ENCODE measurements around the gene MAGEA2B.
"Not testable (repeated sequence)": the region's sequence is repeated elsewhere in the genome, so short reads cannot be mapped to it uniquely, and the experiment has no call there.

Gene MAGEA2B, protein sequence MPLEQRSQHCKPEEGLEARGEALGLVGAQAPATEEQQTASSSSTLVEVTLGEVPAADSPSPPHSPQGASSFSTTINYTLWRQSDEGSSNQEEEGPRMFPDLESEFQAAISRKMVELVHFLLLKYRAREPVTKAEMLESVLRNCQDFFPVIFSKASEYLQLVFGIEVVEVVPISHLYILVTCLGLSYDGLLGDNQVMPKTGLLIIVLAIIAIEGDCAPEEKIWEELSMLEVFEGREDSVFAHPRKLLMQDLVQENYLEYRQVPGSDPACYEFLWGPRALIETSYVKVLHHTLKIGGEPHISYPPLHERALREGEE

GRCh38 chrX:152713815-152714787, at the start of gene MAGEA2B:
MAGEA2B (plus strand) TSS chrX:152714628; CDS start chrX:152717107, 2,479 bp downstream.
- not testable (repeated sequence) for DNase-seq (ENCODE audit: low read depth)

DNA sequence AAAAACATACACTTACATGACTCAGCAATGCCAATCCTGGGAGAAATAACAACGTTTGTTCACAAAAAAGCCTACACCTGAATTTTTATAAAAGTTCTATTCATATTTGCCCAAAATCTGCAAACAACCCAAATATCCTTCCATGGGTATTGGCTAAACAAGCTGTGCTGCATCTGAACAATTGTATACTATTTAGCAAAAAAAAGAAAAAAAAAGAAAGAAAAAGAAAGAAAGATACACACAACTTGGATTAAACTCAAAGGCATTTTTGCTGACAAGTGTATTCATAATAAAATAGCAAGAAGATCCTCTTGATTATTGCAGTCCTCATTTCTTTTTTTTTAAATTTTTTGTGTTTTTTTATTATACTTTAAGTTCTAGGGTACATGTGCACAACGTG, 40.3 kb upstream of the MAGEA2B start:
- no peak for DNase-seq (ENCODE audit: low read depth)

GRCh38 chrX:152674652-152675051, 39.8 kb upstream of the MAGEA2B start:
- not testable (repeated sequence) for DNase-seq (ENCODE audit: low read depth)

GRCh38 chrX:152681012-152681411, 33.4 kb upstream of the MAGEA2B start:
- DNase-seq (ENCODE audit: low read depth), result not testable (repeated sequence)

DNA sequence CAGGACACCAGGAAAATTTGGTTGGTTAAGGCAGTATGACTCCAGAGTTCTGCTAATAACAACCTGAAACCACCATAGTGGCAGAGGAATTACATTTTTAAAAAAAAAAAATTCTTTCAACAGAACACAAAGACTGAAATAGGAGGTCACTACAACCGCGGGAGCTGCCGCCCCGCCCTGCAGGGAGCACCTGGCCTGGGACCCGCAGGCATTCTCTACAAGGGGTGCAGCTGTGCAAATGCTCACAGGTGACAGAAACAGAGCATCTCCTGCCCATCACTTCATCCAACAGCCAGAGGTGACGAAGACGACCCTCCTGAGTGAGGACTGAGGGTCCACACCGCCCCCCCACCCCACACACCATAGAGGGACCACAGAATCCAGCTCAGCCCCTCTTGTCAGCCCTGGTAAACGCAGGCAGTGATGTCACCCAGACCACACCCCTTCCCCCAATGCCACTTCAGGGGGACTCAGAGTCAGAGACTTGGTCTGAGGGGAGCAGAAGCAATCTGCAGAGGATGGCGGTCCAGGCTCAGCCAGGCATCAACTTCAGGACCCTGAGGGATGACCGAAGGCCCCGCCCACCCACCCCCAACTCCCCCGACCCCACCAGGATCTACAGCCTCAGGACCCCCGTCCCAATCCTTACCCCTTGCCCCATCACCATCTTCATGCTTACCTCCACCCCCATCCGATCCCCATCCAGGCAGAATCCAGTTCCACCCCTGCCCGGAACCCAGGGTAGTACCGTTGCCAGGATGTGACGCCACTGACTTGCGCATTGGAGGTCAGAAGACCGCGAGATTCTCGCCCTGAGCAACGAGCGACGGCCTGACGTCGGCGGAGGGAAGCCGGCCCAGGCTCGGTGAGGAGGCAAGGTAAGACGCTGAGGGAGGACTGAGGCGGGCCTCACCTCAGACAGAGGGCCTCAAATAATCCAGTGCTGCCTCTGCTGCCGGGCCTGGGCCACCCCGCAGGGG, 16.2 kb upstream of the MAGEA2B start, which contains the start of gene MAGEA3:
Gene MAGEA3 (plus strand): TSS at position 843 of the 980 bp plus-strand sequence. CDS start 2,039 bp downstream, outside the sequence.
- DNase-seq (ENCODE audit: low read depth), result not testable (repeated sequence)

DNA sequence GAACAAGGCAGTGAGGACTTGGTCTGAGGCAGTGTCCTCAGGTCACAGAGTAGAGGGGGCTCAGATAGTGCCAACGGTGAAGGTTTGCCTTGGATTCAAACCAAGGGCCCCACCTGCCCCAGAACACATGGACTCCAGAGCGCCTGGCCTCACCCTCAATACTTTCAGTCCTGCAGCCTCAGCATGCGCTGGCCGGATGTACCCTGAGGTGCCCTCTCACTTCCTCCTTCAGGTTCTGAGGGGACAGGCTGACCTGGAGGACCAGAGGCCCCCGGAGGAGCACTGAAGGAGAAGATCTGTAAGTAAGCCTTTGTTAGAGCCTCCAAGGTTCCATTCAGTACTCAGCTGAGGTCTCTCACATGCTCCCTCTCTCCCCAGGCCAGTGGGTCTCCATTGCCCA, 14.0 kb upstream of the MAGEA2B start:
- not testable (repeated sequence) for DNase-seq (ENCODE audit: low read depth)

DNA sequence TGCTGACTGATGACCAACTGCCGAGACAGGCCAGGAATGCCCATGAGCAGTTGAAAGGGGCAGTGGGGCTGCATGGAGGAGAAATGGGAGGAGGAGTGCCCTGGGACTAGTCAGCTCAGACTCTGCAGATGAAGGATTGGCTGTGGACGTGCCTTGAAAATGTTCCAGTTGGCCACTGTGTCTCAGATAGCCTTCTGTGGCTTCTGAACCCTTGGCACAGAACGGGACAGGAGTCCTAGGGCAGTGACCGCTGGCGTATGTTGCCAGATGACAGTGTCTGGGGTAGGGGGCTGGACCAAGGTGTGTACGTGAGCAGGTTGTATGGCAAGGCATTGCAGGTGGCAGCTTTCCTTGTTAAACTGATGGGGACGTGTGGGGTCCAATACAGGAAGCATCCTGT, 7.9 kb upstream of the MAGEA2B start:
- DNase-seq (ENCODE audit: low read depth), result not testable (repeated sequence)

DNA sequence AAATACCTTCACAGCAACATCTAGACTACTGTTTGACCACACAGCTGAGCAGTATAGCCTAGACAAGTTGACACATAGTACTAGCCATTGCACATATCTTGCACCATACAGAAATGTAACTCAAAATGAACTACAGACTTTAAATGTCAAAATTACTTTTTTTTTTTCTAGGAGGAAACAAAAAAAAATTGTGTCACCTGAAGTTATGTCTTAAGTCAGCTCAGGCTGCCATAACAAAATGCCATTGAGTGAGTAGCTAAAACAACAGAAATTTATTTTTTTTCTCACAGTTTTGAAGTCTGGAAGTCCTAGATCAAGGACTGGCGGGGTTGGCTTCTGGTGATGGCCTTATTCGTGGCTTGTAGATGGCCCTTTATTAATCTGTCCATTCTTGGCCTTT, 5.3 kb upstream of the MAGEA2B start, which contains the start of gene CSAG2:
Gene CSAG2 (minus strand): TSS at position 101 of the 400 bp plus-strand sequence. CDS start 161 bp downstream, outside the sequence.
- DNase-seq (ENCODE audit: low read depth), result not testable (repeated sequence)

- not testable (repeated sequence) for DNase-seq (ENCODE audit: low read depth)
Measured at GRCh38 chrX:152713195-152713594, 1.2 kb upstream of the MAGEA2B start.

DNA sequence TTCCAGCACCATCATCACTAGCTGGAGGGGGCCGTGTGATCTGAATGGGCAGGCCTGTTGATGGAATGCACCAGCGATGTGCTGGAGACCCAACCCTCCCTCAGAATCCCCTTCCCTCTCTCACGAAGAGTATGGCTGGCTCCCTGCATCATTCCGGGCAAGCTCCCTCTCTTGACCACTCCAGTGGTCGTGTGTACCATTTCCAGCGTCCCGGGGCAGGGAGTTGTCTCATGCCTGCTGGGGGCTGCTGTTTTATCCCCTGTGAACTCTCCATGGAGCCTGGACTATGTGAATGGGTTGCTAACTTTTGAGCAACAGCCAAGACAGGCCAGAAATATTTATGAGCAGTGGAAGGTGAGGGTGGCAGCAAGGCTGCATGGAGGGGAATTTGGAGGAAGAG, 11.0 kb downstream of the MAGEA2B start:
- DNase-seq (ENCODE audit: low read depth), result no peak

GRCh38 chrX:152733261-152733975, 19.0 kb downstream of the MAGEA2B start, which contains the start of the genes CSAG1 and MAGEA12:
CSAG1 (minus strand) TSS chrX:152733721; CDS start chrX:152732460, 1,261 bp downstream.
MAGEA12 (plus strand) TSS chrX:152733757; CDS start chrX:152736162, 2,405 bp downstream.
- DNase-seq (ENCODE audit: low read depth), result no peak

DNA sequence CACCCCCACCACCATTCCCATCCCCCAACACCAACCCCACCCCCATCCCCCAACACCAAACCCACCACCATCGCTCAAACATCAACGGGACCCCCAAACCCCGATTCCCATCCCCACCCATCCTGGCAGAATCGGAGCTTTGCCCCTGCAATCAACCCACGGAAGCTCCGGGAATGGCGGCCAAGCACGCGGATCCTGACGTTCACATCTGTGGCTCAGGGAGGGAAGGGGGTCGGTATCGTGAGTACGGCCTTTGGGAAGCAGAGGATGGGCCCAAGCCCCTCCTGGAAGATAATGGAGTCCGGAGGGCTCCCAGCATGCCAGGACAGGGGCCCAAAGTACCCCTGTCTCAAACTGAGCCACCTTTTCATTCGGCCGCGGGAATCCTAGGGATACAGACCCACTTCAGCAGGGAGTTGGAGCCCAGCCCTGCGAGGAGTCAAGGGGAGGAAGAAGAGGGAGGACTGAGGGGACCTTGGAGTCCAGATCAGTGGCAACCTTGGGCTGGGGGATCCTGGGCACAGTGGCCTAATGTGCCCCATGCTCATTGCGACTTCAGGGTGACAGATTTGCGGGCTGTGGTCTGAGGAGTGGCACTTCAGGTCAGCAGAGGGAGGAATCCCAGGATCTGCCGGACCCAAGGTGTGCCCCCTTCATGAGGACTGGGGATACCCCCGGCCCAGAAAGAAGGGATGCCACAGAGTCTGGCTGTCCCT, 19.9 kb downstream of the MAGEA2B start:
- not testable (repeated sequence) for DNase-seq (ENCODE audit: low read depth)

- DNase-seq (ENCODE audit: low read depth), result no peak
Measured at GRCh38 chrX:152735101-152735500, 20.7 kb downstream of the MAGEA2B start.

DNA sequence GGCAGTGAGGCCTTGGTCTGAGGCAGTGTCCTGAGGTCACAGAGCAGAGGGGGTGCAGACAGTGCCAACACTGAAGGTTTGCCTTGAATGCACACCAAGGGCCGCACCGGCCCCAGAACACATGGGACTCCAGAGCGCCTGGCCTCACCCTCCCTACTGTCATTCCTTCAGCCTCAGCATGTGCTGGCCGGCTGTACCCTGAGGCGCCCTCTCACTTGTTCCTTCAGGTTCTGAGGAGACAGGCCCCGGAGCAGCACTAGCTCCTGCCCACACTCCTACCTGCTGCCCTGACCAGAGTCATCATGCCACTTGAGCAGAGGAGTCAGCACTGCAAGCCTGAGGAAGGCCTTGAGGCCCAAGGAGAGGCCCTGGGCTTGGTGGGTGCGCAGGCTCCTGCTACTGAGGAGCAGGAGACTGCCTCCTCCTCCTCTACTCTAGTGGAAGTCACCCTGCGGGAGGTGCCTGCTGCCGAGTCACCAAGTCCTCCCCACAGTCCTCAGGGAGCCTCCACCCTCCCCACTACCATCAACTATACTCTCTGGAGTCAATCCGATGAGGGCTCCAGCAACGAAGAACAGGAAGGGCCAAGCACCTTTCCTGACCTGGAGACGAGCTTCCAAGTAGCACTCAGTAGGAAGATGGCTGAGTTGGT, 21.6 kb downstream of the MAGEA2B start:
- DNase-seq (ENCODE audit: low read depth), result no peak

DNA sequence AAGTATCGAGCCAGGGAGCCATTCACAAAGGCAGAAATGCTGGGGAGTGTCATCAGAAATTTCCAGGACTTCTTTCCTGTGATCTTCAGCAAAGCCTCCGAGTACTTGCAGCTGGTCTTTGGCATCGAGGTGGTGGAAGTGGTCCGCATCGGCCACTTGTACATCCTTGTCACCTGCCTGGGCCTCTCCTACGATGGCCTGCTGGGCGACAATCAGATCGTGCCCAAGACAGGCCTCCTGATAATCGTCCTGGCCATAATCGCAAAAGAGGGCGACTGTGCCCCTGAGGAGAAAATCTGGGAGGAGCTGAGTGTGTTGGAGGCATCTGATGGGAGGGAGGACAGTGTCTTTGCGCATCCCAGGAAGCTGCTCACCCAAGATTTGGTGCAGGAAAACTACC, 22.1 kb downstream of the MAGEA2B start:
- DNase-seq (ENCODE audit: low read depth), result not testable (repeated sequence)

DNA sequence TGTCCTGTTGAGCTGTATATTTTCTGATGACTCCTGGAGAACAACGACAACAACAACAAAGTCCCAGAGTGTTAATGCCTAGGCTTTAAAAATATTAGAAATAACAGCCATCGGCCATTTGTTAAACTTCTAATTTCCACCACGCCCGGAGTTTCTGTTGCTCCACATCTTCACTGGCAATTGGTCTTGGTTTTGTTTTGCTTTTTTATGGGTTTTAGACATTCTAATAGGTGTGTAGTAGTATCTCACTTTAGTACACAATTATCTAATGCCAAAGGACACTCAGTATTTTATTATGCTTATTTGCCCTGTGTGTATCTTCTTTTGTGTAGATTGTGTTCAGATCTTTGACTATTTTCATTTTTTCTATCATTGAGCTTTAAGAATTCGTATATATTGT, 24.1 kb downstream of the MAGEA2B start:
- DNase-seq (ENCODE audit: low read depth), result no peak

- DNase-seq (ENCODE audit: low read depth), result not testable (repeated sequence)
Measured at GRCh38 chrX:152753686-152754650, 39.5 kb downstream of the MAGEA2B start, which contains the start of gene MAGEA2. MAGEA2 (minus strand) TSS chrX:152753842; CDS start chrX:152751363, 2,479 bp downstream.

DNA sequence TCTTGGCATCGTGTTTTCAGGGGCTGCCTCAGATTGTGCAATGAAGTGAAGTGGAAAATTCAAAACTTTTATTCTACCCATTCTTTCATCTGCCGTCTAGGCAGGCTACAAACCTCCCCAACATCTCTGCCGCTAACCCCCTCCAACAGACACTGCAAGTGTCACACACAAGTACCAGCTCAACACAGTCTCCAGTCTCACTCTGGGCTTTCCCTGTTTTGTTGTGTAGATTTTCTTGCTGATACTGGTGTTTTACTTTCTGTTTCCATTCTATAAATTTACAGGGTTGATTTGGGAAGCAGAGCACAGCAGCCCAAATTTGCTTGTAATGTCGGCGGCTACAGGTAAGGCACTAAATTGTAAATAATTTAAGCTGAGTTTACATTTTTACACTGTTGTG, 40.4 kb downstream of the MAGEA2B start:
- DNase-seq (ENCODE audit: low read depth), result not testable (repeated sequence)

Measured in activated T-helper 1 cell treated with Interleukin-2 at 50 U/mL for 16 hours (primary cell).